Activated CD8-positive, alpha-beta T cell treated with anti-CD3 and anti-CD28 coated beads for 36 hours (primary cell): ENCODE results near the gene MAN2C1. TPM values are rescaled to one million over a fixed set of nuclear protein-coding genes. Genes with fewer than 3 reads are reported as not detected.

ENCODE experiments used
- ATAC-seq: fragments of 200-7000 bp; cut with Tn5 transposase; one replicate; pipeline ENCODE4 v1.10.0; 2021; ENCODE audit warnings: mild to moderate bottlenecking, moderate library complexity
- CTCF ChIA-PET: fragments of 350-600 bp; sonication (Branson Sonifier 250); formaldehyde crosslinking; loops from one replicate; lab custom pipeline; 2021; ENCODE audit warnings: antibody characterized with exemption; lab: Charles Lee
- POLR2A ChIA-PET: fragments of 350-600 bp; sonication (Branson Sonifier 250); formaldehyde crosslinking; loops from one replicate; lab custom pipeline; 2021; ENCODE audit warnings: antibody characterized with exemption; lab: Charles Lee
- DNase-seq: peaks from one replicate; pipeline ENCODE4 v3.0.0-alpha.2; 2020
- H3K27ac Mint-ChIP-seq: one replicate; pipeline ENCODE4 v1.8.0; 2021; ENCODE audit warnings: mild to moderate bottlenecking, mixed read lengths
- H3K27me3 Mint-ChIP-seq: one replicate; pipeline ENCODE4 v1.8.0; 2021; ENCODE audit warnings: mixed read lengths
- H3K36me3 Mint-ChIP-seq: one replicate; pipeline ENCODE4 v1.8.0; 2021; ENCODE audit warnings: low read depth, mixed read lengths
- H3K4me1 Mint-ChIP-seq: one replicate; pipeline ENCODE4 v1.8.0; 2021; ENCODE audit warnings: low read depth, mixed read lengths
- H3K4me3 Mint-ChIP-seq: one replicate; pipeline ENCODE4 v1.8.0; 2021; ENCODE audit warnings: mild to moderate bottlenecking, moderate library complexity, mixed read lengths
- H3K9me3 Mint-ChIP-seq: one replicate; pipeline ENCODE4 v1.8.0; 2021; ENCODE audit warnings: mixed read lengths
- CTCF ChIP-seq: fragments of 200-600 bp; IDR thresholded peaks from one replicate; pipeline ENCODE4 v1.8.0; 2022; ENCODE audit warnings: antibody characterized with exemption, mild to moderate bottlenecking
- intact Hi-C: fragments of 100-400 bp; cut with micrococcal nuclease; formaldehyde crosslinking; loops from one replicate; pipeline ENCODE4 v1.10.0; 2022
- total RNA-seq, 2 experiments: library from RNA; stranded (reverse); gene quantifications; one replicate each; pipeline ENCODE4 v1.2.3, GENCODE V29; 2021

The MAN2C1 gene
- total RNA-seq, 2 experiments from 2014 or later: 170 to 181 TPM

GRCh38 chr15:75356517-75356916, 11.9 kb downstream of the MAN2C1 start:
- ChIA-PET POLR2A (interaction anchor here (11.3 kb wide), 1 partner anchor 12 kb away, joined by 81 read pairs; the partner anchor contains the start of gene MAN2C1), CTCF (interaction anchor here (1.1 kb wide), 1 partner anchor 330 kb away, joined by 3 read pairs; no protein-coding TSS in a partner anchor)
- intact Hi-C loops: no loop called here
- H3K27ac Mint-ChIP-seq: no peak overlapping the region
- H3K36me3 Mint-ChIP-seq: peaks cover 14% of the 10 kb centered on the region
- no peak overlapping the region for H3K4me3 Mint-ChIP-seq
- no peaks in the 10 kb centered on the region for H3K27me3 Mint-ChIP-seq
- H3K4me1 Mint-ChIP-seq: no peaks in the 10 kb centered on the region
- TF ChIP-seq CTCF: no peak
- DNase-seq: no peak
- H3K9me3 Mint-ChIP-seq: no peaks in the 10 kb centered on the region
- no peak for ATAC-seq

DNA sequence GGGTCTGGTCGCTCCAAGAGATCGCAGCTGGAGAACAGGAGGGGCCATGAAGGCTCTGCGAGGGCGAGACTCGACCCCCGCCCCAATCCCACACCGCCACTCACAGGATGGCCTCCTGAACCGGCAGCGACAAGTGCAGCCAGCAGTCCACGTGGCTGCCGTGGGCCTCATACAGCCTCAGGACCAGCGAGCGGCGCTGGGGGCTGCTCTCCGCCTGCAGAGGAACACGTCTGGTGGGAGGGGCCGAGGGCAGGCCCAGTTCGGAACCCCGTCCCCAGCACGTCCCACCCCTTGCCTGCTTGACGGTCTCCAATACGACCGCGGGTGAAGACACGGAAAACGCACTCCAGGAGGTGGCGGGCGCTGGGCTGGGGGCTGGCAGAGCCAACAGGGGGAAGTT, 12.4 kb downstream of the MAN2C1 start:
- H3K4me1 Mint-ChIP-seq: peaks cover under 1% of the 10 kb centered on the region
- CTCF ChIA-PET: interaction anchor here (1.1 to 5.8 kb wide), 2 partner anchors 12 to 330 kb away, joined by 3 to 31 read pairs; partner anchors contain the start of gene MAN2C1

DNA sequence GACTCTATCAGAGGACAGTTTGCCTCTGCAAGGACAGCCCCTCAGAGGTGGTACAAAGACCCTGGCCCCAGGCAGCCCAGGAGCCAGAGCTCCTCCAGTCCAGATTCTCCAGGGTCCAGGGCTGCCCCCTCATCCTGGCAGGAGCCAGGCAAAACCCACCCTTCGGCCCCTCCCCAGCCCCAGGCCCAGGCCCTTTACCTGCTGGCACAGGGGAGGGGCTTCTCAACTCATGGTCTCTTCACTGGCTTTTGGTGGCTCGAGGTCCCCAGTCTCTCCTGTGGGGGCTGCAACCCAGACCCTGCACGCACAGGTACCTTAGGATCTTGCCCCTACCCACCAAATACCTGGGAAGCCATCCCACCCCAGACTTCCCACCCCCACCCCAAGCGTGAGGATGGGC, 13.0 kb downstream of the MAN2C1 start:
- ATAC-seq (no peak), DNase-seq (no peak)
- CTCF ChIA-PET: interaction anchor here (5.8 kb wide), 1 partner anchor 13 kb away, joined by 31 read pairs; the partner anchor contains the start of gene MAN2C1
- Mint-ChIP-seq H3K27me3 (no peaks in the 10 kb centered on the region), H3K36me3 (peaks cover 13% of the 10 kb centered on the region), H3K27ac (no peak overlapping the region), H3K4me1 (peaks cover 6% of the 10 kb centered on the region), H3K9me3 (peaks cover 5% of the 10 kb centered on the region), H3K4me3 (no peak overlapping the region)
- POLR2A ChIA-PET: interaction anchor here (0.7 to 11.3 kb wide), 2 partner anchors 13 to 285 kb away, joined by 4 to 81 read pairs; partner anchors contain the start of genes IMP3 and MAN2C1
- intact Hi-C loops: no loop called here
- TF ChIP-seq CTCF: no peak

More for the DNA sequence above, 12.4 kb downstream of the MAN2C1 start:
- no peaks in the 10 kb centered on the region for H3K27me3 Mint-ChIP-seq
- ATAC-seq (no peak), DNase-seq (no peak)
- H3K4me3 Mint-ChIP-seq: no peak overlapping the region
- POLR2A ChIA-PET: interaction anchor here (11.3 kb wide), 1 partner anchor 12 kb away, joined by 81 read pairs; the partner anchor contains the start of gene MAN2C1
- no peak for TF ChIP-seq CTCF
- H3K27ac Mint-ChIP-seq: no peak overlapping the region
- peaks cover 11% of the 10 kb centered on the region for H3K36me3 Mint-ChIP-seq
- no peaks in the 10 kb centered on the region for H3K9me3 Mint-ChIP-seq
- intact Hi-C loops: no loop called here

DNA sequence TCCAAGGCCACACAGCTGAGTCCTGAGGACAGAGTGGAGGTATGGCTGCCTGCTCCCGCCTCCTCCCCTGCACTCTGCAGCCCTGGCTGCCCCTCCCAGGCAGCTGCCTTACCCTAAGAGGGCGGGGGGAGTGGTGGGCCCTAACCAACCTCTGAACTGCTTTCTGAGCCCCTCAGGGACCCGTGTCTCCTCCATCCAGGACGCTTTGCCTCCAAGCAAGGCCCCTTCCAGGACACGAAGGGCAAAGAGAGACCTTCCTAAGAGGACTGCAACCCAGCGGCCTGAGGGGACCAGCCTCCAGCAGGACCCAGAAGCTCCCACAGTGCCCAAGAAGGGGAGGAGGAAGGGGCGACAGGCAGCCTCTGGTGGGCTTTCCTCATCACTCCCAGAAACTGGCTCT, 14.0 kb downstream of the MAN2C1 start:
- Mint-ChIP-seq H3K4me3 (no peak overlapping the region), H3K36me3 (peaks cover 20% of the 10 kb centered on the region), H3K27ac (no peak overlapping the region), H3K4me1 (peaks cover 15% of the 10 kb centered on the region), H3K27me3 (no peaks in the 10 kb centered on the region), H3K9me3 (peaks cover 13% of the 10 kb centered on the region)
- intact Hi-C loops: no loop called here
- no peak for TF ChIP-seq CTCF
- no peak for DNase-seq
- no peak for ATAC-seq
- CTCF ChIA-PET: interaction anchor here (5.8 kb wide), 1 partner anchor 14 kb away, joined by 31 read pairs; the partner anchor contains the start of gene MAN2C1
- POLR2A ChIA-PET: interaction anchor here (0.7 to 11.3 kb wide), 3 partner anchors 14 to 286 kb away, joined by 4 to 81 read pairs (median 4); partner anchors contain the start of genes IMP3 and MAN2C1

- no peaks in the 10 kb centered on the region for H3K27me3 Mint-ChIP-seq
- ATAC-seq (no peak), DNase-seq (no peak)
- peaks cover 16% of the 10 kb centered on the region for H3K9me3 Mint-ChIP-seq
- POLR2A ChIA-PET: interaction anchor here (1.2 to 11.3 kb wide), 3 partner anchors 9 to 17 kb away, joined by 4 to 81 read pairs (median 5); partner anchors contain the start of gene MAN2C1
- no peak overlapping the region for H3K27ac Mint-ChIP-seq
- H3K4me1 Mint-ChIP-seq: peaks cover 19% of the 10 kb centered on the region
- no peak for TF ChIP-seq CTCF
- H3K36me3 Mint-ChIP-seq: peaks cover 26% of the 10 kb centered on the region
- intact Hi-C loops: no loop called here
- CTCF ChIA-PET: interaction anchor here (5.8 kb wide), 1 partner anchor 14 kb away, joined by 31 read pairs; the partner anchor contains the start of gene MAN2C1
- H3K4me3 Mint-ChIP-seq: no peak overlapping the region
These were observed 14.8 kb downstream of the MAN2C1 start for GRCh38 chr15:75353604-75354003.
